Calu3 (cell line): ENCODE data around the gene SUN3. TPM values are rescaled to one million over a fixed set of nuclear protein-coding genes. Genes with fewer than 3 reads are reported as not detected.
A peak's percentile ranks its signal among the peaks of the same experiment; 100 is the strongest.

Experiments
- Bru-seq: library from RNA; stranded (reverse); fragments of 400-500 nt; gene quantifications from one replicate; lab custom pipeline; 2021; lab: Mats Ljungman, UMichigan
- BruChase-seq, 2 experiments: library from RNA; stranded (reverse); fragments of 400-500 nt; gene quantifications; one replicate each; lab custom pipeline; 2021; lab: Mats Ljungman, UMichigan
- BruUV-seq: library from RNA; stranded (reverse); fragments of 400-500 nt; replicated peaks from 2 replicates; lab custom pipeline; 2021; lab: Mats Ljungman, UMichigan
- CTCF ChIA-PET: fragments of 300-600 bp; sonication (Branson Sonifier 250); formaldehyde crosslinking; loops from one replicate; lab custom pipeline; 2022; ENCODE audit warnings: antibody characterized with exemption; lab: Charles Lee
- DNase-seq: peaks from one replicate; pipeline ENCODE4 v3.0.0; 2022
- H3K27ac Mint-ChIP-seq: one replicate; pipeline ENCODE4 v1.8.0; 2022; ENCODE audit warnings: mixed read lengths; ENCODE audit not compliant: unreplicated experiment
- H3K27me3 Mint-ChIP-seq: one replicate; pipeline ENCODE4 v1.8.0; 2022; ENCODE audit warnings: mixed read lengths; ENCODE audit not compliant: unreplicated experiment
- H3K36me3 Mint-ChIP-seq: one replicate; pipeline ENCODE4 v1.8.0; 2022; ENCODE audit warnings: mild to moderate bottlenecking, moderate library complexity, mixed read lengths; ENCODE audit not compliant: insufficient read depth, unreplicated experiment
- H3K4me1 Mint-ChIP-seq: one replicate; pipeline ENCODE4 v1.8.0; 2022; ENCODE audit warnings: mild to moderate bottlenecking, low read depth, mixed read lengths; ENCODE audit not compliant: unreplicated experiment
- H3K4me3 Mint-ChIP-seq: one replicate; pipeline ENCODE4 v1.8.0; 2022; ENCODE audit warnings: mild to moderate bottlenecking, low read depth, moderate library complexity, mixed read lengths; ENCODE audit not compliant: unreplicated experiment
- H3K9me3 Mint-ChIP-seq: one replicate; pipeline ENCODE4 v1.8.0; 2022; ENCODE audit warnings: low read depth, mixed read lengths; ENCODE audit not compliant: unreplicated experiment
- CTCF ChIP-seq: fragments of 200-600 bp; IDR thresholded peaks from one replicate; pipeline ENCODE4 v1.8.0; 2022; ENCODE audit warnings: antibody characterized with exemption; ENCODE audit not compliant: unreplicated experiment
- intact Hi-C: fragments of 100-400 bp; cut with micrococcal nuclease; formaldehyde crosslinking; loops from one replicate; pipeline ENCODE4 v1.10.0; 2022; ENCODE audit not compliant: unreplicated experiment
- long read RNA-seq: library from polyadenylated mRNA; stranded (forward); transcript quantifications from one replicate; pipeline ENCODE4 v2.0.0, GENCODE V29; 2022
- total RNA-seq: library from RNA; stranded (reverse); gene quantifications from 2 replicates; pipeline ENCODE4 v1.2.3, GENCODE V29; 2022

SUN3 gene
- 1.1 and 1.8 TPM in 2 replicates for total RNA-seq
- percentile 20 among the genes with signal in this experiment for Bru-seq, nascent RNA
- percentile 27 among the genes with signal in this experiment for BruChase-seq, experiment 1, labeled RNA remaining after a 6-hour chase
- percentile 27 among the genes with signal in this experiment for BruChase-seq, experiment 2, labeled RNA remaining after a 2-hour chase
- long read RNA-seq, partial matches to known transcripts, result 3 of 5 reads
- long read RNA-seq, other reads (novel, unspliced or antisense), result 2 of 5 reads

- intact Hi-C loops, result no loop called here
- Mint-ChIP-seq H3K9me3 (no peaks in the 10 kb centered on the region), H3K27ac (no peak within 1 kb of the TSS), H3K4me3 (no peak within 1 kb of the TSS), H3K27me3 (no peaks in the 10 kb centered on the region), H3K4me1 (peaks cover 13% of the 10 kb centered on the region), H3K36me3 (no peaks in the 10 kb centered on the region)
- no peak for TF ChIP-seq CTCF
- BruUV-seq, result no TSS peak
- DNase-seq, result no peak
- CTCF ChIA-PET, result no interaction called here
Observed at GRCh38 chr7:48028938-48029337, at the start of gene SUN3. Gene SUN3 (minus strand): TSS chr7:48029107. CDS start chr7:48028938, 169 bp downstream.

- H3K36me3 Mint-ChIP-seq, result no peaks in the 10 kb centered on the region
- DNase-seq, result no peak
- peaks cover 35% of the 10 kb centered on the region for H3K4me1 Mint-ChIP-seq
- no peaks in the 10 kb centered on the region for H3K27me3 Mint-ChIP-seq
- H3K27ac Mint-ChIP-seq, result peak overlapping the region; percentile 48
- CTCF ChIA-PET, result interaction anchor here (0.7 kb wide), 1 partner anchor 1909 kb away, joined by 4 read pairs; no protein-coding TSS in a partner anchor
- H3K9me3 Mint-ChIP-seq, result peaks cover 3% of the 10 kb centered on the region
- intact Hi-C loops, result no loop called here
- BruUV-seq, result no TSS peak
- no peak overlapping the region for H3K4me3 Mint-ChIP-seq
- no peak for TF ChIP-seq CTCF
Observed at GRCh38 chr7:48078470-48078869, 49.6 kb upstream of the SUN3 start.

GRCh38 chr7:48077423-48077822, 48.5 kb upstream of the SUN3 start:
- intact Hi-C loops, result no loop called here
- Mint-ChIP-seq H3K27ac (no peak overlapping the region), H3K4me3 (no peak overlapping the region), H3K9me3 (peaks cover 3% of the 10 kb centered on the region), H3K36me3 (no peaks in the 10 kb centered on the region), H3K27me3 (no peaks in the 10 kb centered on the region), H3K4me1 (peaks cover 25% of the 10 kb centered on the region)
- no peak for DNase-seq
- CTCF ChIA-PET, result no interaction called here
- no peak for TF ChIP-seq CTCF
- no TSS peak for BruUV-seq

- CTCF ChIA-PET, result no interaction called here
- Mint-ChIP-seq H3K4me3 (no peak overlapping the region), H3K27ac (no peak overlapping the region), H3K27me3 (no peaks in the 10 kb centered on the region), H3K36me3 (no peaks in the 10 kb centered on the region), H3K9me3 (peaks cover 9% of the 10 kb centered on the region), H3K4me1 (peaks cover 15% of the 10 kb centered on the region)
- DNase-seq, result no peak
- intact Hi-C loops, result no loop called here
- BruUV-seq, result no TSS peak
- no peak for TF ChIP-seq CTCF
Observed at GRCh38 chr7:48074204-48074654, 45.3 kb upstream of the SUN3 start.
